Stimulated activated CD8-positive, alpha-beta memory T cell treated with anti-CD3 and anti-CD28 coated beads, Interleukin-12 subunit alpha, Interleukin-12 subunit beta, amount 100 ng/mL, for 1 hour (primary cell): ENCODE data around the gene PPTC7.
A peak's percentile ranks its signal among the peaks of the same experiment; 100 is the strongest.
"Not testable (repeated sequence)": the region's sequence is repeated elsewhere in the genome, so short reads cannot be mapped to it uniquely, and the experiment has no call there.

Experiments
- DNase-seq: peaks from one replicate; pipeline ENCODE4 v3.0.0-alpha.2; 2020; ENCODE audit warnings: low read depth

PPTC7 gene

DNA sequence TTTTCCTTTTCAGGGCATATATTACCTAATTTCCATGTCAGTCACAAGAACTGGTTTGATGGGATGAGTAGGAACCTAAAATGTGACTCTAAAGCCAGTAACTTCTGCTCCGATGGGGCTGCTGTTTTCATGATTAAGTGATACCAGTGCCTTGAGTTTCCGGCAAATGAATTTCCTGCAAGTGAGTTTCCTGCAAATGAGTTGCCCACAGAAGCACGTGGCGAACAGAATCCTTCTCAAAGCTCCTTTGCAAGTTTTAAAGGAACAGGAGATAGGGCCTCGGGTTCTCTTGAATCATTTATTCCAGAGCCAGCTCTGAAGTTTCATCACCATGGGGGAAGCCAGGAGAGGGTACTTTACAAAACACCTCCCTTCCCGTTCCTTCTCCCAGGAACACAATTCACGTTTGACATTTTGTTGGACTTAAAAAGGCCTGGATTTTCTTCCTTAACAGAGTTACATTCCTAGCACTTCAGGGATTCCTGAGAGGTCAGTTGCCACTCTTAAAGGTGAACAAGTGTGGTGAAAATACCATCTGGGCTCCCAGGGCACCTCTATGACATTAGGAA, 2.2 kb upstream of the PPTC7 start:
- DNase-seq = no peak

DNA sequence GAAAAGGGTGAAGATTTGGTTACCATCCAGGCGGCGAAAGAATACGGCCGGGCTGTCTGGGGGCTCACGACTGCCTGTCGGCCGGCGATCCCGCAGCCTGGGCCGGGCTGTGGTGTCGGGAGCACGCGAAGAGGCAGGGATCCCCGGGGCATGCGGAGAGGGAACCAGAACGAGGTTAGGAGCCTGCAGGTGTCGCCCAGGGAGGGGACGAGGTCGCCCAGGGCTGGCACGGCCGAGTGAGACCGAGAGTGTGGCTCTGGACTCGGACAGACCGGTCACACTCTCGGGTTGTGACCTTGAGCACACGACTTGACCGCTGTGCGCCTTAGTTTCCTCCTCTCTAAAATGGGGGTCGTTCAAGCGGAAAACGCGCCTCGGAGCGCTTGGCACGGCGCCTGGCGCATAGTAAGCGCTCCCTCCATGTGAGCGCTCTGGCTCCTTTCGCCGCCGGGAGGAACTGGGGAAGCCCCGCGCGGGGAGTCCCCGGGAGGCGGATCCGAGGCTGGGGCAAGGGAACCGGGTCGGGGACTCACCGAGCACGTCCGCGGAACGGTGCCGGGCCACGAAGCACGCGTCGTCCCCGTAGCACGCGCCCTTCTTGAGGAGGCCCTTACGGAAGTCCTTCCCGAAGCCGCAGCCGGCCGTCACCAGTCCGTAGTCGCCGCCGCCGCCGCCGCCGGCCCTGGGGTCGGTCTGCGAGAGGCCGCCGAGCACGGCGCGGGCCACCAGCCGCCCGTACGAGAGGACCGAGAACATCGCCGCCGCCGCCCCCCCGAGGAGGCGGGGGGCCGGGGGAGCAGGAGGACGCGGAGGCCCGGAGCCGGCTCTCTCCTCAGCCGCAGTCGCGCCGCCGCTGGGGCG, 612 bp downstream of the PPTC7 start:
- peak; percentile 70 for DNase-seq

DNA sequence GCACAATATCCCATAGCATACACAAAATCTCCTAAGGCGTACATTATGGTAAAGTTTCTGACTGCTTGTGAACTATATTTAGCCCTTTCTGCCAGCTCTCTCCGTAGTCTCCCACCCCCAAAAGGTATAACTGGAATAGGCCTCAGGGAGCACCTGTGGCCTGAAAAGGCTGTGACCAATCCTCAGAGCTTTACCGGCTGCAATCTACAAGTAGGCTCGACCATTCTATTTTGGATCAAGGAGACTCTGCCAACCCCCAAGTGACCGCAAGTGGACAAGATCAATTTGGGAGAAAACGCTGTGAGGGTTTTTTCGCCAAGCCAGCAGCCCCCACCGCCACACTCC, 1.2 kb downstream of the PPTC7 start:
- no peak for DNase-seq

DNA sequence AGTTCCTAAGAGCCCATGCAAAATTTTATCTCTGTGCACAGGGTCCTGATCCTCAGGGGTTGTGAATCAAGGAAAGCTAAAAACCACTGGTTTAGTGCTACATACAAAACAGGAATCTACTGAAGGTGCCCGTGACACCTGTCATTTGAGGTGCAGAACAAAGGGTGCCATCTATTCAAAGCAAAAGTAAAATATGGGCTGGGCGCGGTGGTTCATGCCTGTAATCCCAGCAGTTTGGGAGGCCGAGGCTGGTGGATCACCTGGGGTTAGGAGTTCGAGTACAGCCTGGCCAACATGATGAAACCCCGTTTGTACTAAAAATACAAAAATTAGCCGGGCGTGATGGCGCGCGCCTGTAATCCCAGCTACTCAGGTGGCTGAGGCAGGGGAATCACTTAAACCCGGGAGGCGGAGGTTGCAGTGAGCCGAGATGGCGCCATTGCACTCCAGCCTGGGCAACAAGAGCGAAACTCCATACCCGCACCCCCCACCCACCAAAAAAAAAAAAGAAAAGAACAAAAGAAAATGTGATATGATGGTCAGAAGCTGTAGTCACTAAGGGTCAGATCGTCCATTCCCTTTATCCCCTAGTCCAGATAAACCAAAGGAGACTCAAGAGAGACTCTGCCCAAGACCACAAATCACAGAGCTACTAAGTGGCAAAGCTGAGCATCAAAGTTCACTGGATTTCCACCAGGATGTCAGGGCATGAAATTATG, 3.4 kb downstream of the PPTC7 start:
- no peak for DNase-seq

DNA sequence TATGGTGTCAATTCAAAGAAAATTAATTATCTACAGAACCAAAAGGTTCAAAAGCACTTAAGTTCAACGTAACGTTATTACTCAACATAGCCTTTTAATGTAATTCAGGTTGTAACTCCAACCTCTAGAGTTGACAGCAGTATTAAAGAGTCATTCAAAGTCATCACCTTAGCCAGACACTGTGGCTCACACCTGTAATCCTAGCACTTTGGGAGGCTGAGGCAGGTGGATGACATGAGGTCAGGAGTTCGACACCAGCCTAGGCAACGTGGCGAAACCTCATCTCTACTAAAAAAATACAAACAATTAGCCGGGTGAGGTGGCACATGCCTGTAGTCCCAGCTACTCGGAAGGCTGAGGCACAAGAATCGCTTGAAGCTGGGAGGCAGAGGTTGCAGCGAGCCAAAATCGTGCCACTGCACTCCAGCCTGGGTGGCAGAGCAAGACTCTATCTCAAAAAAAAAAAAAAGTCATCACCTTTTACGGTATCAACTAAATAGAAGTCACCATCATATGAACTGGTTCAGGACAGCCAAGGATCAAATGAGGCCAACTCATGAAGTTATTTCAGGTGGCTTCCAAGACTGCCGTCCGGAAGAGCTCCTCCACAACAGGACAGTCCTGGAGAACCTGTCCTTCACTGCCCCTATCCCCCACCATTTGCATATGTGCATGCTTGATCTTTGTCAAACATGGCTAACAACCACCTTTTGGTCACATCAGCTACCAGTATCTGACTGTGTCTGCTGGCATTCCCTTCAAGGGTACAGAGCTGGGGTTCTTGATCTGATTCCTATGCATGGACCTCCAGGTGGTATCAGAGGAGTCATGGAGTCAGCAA, 4.2 kb downstream of the PPTC7 start:
- DNase-seq = no peak

DNA sequence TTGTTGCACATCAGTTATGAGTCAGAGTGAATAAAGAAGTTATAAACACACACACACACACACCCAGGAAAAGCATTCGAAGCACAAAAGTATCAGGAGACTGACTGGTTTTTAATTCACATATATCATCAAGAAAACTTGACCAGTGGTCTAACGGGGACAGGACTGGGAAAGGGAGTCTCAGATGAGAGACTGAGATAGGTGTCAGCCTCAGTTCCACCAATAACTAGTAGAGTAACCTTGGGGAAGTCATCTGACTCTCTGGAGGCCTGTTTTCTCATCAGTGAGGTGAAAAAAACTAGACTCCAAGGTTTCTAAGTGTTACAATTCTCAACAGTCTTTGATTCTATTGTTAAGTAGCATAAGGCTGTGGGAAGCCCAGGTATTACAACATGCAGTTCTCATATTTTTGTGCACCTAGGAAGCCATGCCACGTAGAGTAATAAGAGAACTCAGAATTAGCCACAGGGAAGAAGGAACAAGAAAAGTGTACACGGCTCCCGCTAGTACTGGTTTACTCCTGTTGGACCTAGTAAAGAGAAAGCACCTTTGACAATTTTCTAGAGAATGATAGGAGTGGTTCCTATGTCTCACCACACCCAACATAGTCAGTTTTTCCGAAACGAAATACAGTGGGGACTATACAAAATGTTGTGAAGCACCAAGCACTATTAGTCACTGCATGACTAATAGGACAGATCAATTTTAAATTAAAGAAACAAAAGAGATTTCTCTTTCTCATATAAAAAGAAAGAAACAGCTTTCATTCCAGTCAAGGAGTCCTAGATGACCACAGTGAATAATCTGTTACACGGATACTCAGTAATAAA, 5.0 kb downstream of the PPTC7 start:
- DNase-seq = no peak

DNA sequence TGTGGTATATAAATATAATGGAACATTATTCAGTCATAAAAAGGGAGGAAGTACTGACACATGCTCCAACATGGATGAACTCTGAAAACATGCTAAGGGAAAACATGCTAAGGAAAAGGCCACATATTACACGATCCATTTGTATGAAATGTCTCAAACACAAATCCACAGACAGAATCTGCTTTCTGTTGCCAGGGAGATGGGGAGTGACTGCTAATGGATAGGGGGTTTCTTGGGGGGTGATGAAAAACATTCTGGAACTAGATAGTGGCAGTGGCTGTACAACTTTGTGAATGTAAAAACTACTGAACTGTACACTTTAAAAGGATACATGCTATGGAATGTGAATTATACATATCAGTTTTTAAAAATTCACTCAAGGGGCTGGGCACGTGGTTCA, 6.6 kb downstream of the PPTC7 start:
- no peak for DNase-seq

DNA sequence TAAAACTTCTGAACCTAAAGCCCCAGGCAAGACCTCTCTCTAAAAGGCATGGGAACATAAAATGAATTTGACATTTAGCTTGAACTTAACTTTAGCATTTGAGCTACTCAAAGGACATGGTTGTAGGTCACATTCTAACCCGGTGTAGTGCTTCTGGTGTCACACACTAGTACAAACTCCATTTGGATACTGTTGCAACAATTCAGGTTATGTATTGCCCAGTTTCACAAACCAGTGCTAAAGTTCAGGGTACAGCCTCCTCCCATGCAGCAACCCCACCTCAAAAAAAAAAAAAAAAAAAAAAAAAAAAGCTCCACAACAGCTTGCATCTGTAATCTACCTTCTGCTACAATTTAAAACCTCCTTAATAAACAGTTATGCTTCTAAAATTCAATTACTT, 7.8 kb downstream of the PPTC7 start:
- no peak for DNase-seq

DNA sequence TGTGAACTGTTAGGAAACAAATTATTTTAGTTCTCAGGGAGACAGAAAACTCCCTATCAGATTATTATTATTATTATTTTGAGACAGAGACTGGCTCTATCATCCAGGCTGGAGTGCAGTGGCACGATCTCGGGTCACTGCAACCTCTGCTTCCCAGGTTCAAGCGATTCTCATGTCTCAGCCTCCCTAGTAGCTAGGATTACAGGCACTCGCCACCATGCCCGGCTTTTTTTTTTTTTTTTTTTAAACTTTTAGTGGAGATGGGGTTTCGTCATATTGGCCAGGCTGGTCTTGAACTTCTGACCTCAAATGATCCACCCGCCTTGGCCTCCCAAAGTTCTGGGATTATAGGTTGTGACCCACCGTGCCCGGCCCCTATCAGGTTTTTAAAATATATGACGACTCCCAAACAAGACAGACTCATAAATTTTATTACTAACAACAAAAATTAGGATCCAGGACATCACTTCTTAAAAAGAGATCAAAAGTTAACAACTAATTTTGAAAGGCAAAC, 8.3 kb downstream of the PPTC7 start:
- DNase-seq = not testable (repeated sequence)

DNA sequence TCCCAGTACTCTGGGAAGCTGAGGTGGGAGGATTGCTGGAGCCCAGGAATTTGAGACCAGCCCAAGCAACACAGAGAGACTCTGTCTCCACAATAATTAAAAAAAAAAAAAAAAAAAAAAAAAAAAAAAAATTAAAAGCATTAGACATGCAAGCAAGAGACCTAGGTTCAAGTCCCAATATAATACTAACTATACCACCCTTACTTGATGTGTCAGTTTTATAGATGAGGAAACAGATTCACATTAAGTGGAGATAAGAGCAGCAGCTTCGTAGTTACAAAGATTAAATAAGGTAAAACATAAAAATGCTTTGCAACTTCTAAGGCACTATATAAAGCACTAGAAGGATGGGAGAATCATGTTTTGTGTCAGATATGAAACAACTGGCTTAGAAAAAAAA, 9.1 kb downstream of the PPTC7 start:
- DNase-seq = no peak

DNA sequence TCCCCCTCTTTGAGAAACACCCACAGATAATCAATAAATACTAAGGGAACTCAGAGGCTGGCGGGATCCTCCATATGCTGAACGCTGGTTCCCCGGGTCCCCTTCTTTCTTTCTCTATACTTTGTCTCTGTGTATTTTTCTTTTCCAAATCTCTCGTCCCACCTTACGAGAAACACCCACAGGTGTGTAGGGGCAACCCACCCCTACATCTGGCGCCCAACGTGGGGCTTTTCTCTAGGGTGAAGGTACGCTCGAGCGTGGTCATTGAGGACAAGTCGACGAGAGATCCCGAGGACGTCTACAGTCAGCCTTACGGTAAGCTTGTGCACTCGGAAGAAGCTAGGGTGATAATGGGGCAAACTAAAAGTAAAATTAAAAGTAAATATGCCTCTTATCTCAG, 12.3 kb downstream of the PPTC7 start:
- DNase-seq = not testable (repeated sequence)

DNA sequence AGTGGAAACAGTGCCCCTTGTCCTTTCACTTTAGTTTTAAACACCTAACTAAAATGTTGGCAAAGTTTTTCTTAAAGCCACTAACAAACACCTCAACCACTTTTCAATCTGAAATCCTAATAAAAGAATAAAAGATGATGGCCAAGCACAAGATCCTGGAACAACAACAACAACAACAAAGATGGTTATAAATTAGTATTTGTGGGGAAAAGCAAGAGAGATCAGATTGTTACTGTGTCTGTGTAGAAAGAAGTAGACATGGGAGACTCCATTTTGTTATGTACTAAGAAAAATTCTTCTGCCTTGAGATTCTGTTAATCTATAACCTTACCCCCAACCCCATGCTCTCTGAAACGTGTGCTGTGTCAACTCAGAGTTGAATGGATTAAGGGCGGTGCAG, 13.3 kb downstream of the PPTC7 start:
- not testable (repeated sequence) for DNase-seq

DNA sequence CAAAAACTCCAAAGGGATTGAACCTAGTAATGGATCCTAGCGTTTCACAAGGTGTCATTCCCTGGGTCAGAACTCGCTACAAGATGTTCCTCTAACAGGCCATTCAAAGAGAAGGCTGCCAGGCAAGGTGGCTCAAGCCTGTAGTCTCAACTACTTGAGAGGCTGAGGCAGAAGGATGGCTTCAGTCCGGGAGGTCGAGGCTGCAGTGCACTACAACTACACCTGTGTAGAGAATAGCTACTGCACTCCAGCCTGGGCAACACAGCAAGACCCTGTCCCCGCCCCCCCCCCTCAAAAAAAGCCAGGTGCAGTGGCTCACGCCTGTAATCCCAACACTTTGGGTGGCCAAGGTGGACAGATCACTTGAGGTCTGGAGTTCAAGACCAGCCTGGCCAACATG, 14.4 kb downstream of the PPTC7 start:
- no peak for DNase-seq

DNA sequence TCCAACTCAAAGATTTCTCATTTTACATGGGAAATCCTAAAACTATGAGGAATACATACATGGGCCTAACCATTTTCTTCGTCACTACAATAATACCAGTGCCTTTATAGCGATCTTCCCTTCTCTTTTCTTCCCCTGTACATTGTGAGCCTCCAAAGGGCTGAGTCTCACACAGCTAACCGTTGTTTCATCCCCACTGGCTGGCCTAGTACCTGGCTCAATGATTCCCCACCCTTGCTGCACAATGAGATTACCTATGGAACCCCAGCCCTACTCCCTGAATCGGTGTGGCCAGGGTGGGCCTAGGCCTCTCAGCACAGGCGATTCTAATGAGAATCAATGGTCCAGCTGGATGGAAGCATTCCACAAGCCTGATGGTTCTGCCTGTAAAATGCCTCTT, 16.1 kb downstream of the PPTC7 start:
- no peak for DNase-seq

DNA sequence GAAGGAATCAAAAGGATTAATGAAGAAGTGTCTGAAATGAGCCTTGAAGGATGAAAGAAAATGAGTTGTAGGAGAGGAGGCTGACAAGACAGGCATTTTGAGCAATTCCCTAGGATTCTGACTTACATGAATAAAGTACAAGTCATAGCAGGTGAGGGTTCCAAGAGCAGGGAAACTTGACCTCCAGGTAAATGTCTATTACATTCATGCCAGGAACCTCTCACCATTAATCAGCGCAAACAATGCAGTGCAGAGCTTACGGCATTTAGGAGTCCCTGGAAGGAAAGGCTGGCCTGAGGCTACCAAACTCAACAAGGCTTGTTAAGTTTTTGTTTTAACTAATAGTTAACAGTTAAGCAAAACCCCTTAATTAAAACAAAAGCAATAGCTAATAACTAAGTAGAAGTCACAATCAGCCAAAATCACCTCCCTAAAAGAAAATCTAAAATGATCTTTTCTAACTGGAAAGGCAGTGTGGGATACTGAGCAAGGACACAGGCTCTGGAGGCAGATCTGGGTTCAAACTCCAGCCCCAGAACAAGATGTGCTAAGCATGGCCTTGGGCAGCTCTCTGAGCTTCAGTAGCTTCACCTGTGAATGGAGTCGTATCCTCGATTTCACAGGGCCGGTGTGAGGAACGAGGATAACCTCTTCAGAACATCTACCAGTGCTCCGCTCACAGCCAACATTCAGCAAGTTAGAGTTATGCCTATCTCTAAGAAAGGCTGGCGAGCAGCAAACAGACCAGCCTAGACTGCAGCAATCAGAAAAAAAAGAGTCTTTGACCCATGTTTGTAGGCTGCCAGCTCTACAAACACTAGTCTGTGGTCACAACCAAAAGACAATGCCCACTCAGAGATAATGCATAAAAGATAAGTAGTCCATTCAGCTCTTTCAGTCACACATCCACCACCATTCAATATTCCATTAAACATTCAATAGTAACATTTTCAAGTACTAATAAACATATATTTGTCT, 16.9 kb downstream of the PPTC7 start:
- no peak for DNase-seq

DNA sequence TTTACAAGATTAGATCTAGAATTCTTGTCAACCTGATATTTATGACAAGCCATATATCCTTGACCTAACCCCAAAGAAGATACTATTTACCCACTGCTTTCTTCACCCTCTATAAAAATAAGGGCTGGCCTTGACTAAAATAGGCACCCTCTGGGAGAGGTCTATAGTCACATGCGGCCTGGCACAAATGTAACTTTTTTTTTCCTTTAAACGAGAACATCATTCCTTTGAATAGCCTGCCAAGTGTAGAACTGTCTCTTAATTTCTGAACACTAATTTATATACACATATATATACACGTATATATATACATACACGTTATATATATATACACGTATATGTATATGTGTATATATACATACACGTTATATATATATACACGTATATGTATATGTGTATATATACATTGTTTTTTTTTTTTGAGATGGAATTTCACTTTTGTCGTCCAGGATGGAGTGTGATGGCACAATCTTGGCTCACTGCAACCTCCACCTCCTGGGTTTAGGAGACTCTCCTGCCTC, 18.6 kb downstream of the PPTC7 start:
- no peak for DNase-seq

DNA sequence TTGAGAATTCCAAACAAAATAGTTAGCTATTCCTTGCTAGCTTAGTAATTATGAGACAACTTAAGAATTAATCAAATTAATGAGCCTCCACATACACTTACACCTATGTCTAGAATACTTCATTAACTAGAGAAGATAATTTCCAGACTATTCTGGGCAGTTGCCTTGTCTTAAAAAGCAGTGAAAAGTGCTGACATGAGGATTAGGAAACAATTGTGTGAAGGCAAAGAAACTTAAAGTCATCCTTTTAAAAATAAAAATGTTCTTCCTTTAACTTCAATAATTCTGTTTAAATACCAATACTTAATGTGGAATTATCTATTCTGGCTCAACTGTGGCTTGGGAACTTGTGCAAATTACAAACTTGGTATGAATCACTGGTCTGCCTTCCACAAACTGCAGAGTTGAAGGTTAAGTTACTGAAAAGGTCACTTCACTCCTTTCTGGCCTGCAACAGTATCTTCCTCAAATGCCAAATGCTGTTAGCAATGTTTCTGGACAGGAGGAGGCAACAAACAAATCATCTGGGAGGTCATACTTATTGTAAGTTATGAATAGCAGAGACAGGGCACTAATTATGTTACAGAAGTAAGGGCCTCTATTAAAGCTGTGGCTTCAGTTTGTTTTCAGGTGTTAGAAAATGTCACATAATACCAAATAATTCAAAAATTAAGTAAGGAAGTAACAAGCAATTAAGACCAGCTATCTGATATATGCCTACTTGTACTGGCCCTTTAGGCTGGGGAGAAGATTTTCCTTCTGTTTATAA, 19.2 kb downstream of the PPTC7 start:
- DNase-seq = no peak

DNA sequence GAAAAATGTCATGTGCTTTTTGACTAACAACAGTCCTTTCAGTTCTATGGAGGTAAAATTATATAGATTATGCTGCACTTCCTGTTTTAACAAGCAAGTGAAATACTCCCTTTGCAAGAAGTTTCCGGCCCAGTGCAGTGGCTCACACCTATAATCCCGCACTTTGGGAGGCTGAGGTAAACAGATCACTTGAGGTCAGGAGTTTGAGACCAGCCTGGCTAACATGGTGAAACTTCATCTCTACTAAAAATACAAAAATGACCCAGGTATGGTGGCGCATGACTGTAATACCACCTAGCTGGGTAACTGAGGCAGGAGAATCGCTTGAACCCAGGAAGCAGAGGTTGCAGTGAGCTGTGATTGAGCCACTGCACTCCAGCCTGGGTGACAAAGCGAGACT, 20.7 kb downstream of the PPTC7 start:
- not testable (repeated sequence) for DNase-seq
